Uterus (tissue), 4 donors: ENCODE data around the gene ADAMTS12. TPM values are rescaled to one million over a fixed set of nuclear protein-coding genes. Genes with fewer than 3 reads are reported as not detected.

Experiments
- DNase-seq, 2 donors: peaks; one replicate each; pipeline ENCODE4 v3.0.0-alpha.2; 2019 to 2020
- H3K27ac ChIP-seq, 2 donors: fragments of 200-600 bp; sonication (generic); 1 replicate in 1 of 2; 2 replicates in 1 of 2; pipeline ENCODE4 v1.5.1; 2016 to 2018
- H3K27me3 ChIP-seq, 2 donors: fragments of 200-600 bp; sonication (generic); one replicate each; pipeline ENCODE4 v1.5.1; 2018 to 2019; ENCODE audit warnings: control low read depth in 1 of 2
- H3K36me3 ChIP-seq, 2 donors: fragments of 200-600 bp; sonication (generic); one replicate each; pipeline ENCODE4 v1.5.1; 2019; ENCODE audit warnings: control low read depth in 1 of 2
- H3K4me1 ChIP-seq, 2 donors: fragments of 200-600 bp; sonication (generic); one replicate each; pipeline ENCODE4 v1.5.1; 2018 to 2019; ENCODE audit warnings: control low read depth in 1 of 2
- H3K4me3 ChIP-seq, 2 donors: fragments of 200-600 bp; sonication (generic); 1 replicate in 1 of 2; 2 replicates in 1 of 2; pipeline ENCODE4 v1.5.1; 2018 to 2019; ENCODE audit warnings: mild to moderate bottlenecking in 1 of 2
- H3K9me3 ChIP-seq, 2 donors: fragments of 200-600 bp; sonication (generic); one replicate each; pipeline ENCODE4 v1.5.1; 2019; ENCODE audit warnings: control low read depth in 1 of 2
- CTCF ChIP-seq, 4 experiments: fragments of 200-600 bp in 2 of 4; fragments of 450-650 bp in 2 of 4; sonication (generic) in 2 of 4; IDR thresholded peaks; one replicate each; pipeline ENCODE4 v1.5.1; 2016 to 2019; ENCODE audit warnings: antibody characterized with exemption in 4 of 4, mild to moderate bottlenecking in 2 of 4, moderate library complexity in 1 of 4
- POLR2A ChIP-seq, 2 donors: fragments of 450-650 bp; IDR thresholded peaks; one replicate each; pipeline ENCODE4 v1.6.1; 2016; ENCODE audit warnings: antibody characterized with exemption in 2 of 2, mild to moderate bottlenecking in 1 of 2, moderate library complexity in 1 of 2
- intact Hi-C: fragments of 100-400 bp; cut with DNase I; formaldehyde crosslinking; loops from one replicate; pipeline ENCODE4 v1.15.1; 2023; ENCODE audit warnings: low total_unique reads
- total RNA-seq, 4 donors: library from RNA; depleted of rRNA in 3 of 4; stranded (reverse); fragments of >200 nt in 3 of 4; gene quantifications; one replicate each; pipeline versions ENCODE4 v1.1.0 to v1.2.4, GENCODE V29; 2014 to 2023
- donor health status: DM: yes; HTN: yes; CAD: no.

ADAMTS12 gene
- total RNA-seq, 4 donors from 2014 or later, result 0.51 to 37.5 (median 15.6) TPM

GRCh38 chr5:33764786-33765185, 127.0 kb downstream of the ADAMTS12 start:
- no peak overlapping the region for H3K27ac ChIP-seq
- H3K27me3 ChIP-seq, result no peaks in the 10 kb centered on the region
- H3K9me3 ChIP-seq, result no peaks in the 10 kb centered on the region
- intact Hi-C loops, result no loop called here
- DNase-seq, result no peak
- no peaks in the 10 kb centered on the region for H3K4me1 ChIP-seq
- no peaks in the 10 kb centered on the region for H3K36me3 ChIP-seq
- TF ChIP-seq CTCF (IDR thresholded peaks at IDR 0.05) (no peak), POLR2A (IDR thresholded peaks at IDR 0.05) (no peak)
- H3K4me3 ChIP-seq, result no peak overlapping the region

- H3K4me1 ChIP-seq, result no peaks in the 10 kb centered on the region
- intact Hi-C loops, result no loop called here
- TF ChIP-seq CTCF (IDR thresholded peaks at IDR 0.05), result no peak
- TF ChIP-seq POLR2A (IDR thresholded peaks at IDR 0.05), result no peak
These were observed 128.4 kb downstream of the ADAMTS12 start for GRCh38 chr5:33763435-33763834.

GRCh38 chr5:33762859-33763258, 128.9 kb downstream of the ADAMTS12 start:
- intact Hi-C loops, result no loop called here
- DNase-seq, result no peak
- no peak overlapping the region for H3K4me3 ChIP-seq
- H3K27me3 ChIP-seq, result no peaks in the 10 kb centered on the region
- H3K36me3 ChIP-seq, result no peaks in the 10 kb centered on the region
- H3K27ac ChIP-seq, result no peak overlapping the region
- TF ChIP-seq CTCF (IDR thresholded peaks at IDR 0.05), result no peak
- no peaks in the 10 kb centered on the region for H3K4me1 ChIP-seq
- no peaks in the 10 kb centered on the region for H3K9me3 ChIP-seq

More at GRCh38 chr5:33763435-33763834, 128.4 kb downstream of the ADAMTS12 start:
- no peak overlapping the region for H3K4me3 ChIP-seq
- H3K27ac ChIP-seq, result no peak overlapping the region
- H3K9me3 ChIP-seq, result no peaks in the 10 kb centered on the region
- H3K27me3 ChIP-seq, result no peaks in the 10 kb centered on the region
- H3K36me3 ChIP-seq, result no peaks in the 10 kb centered on the region
- DNase-seq, result no peak

GRCh38 chr5:33761139-33761538, 130.7 kb downstream of the ADAMTS12 start:
- H3K4me1 ChIP-seq, result no peaks in the 10 kb centered on the region
- TF ChIP-seq POLR2A (IDR thresholded peaks at IDR 0.05) (no peak), CTCF (IDR thresholded peaks at IDR 0.05) (no peak)
- intact Hi-C loops, result no loop called here
- H3K4me3 ChIP-seq, result no peak overlapping the region
- H3K27ac ChIP-seq, result no peak overlapping the region
- H3K27me3 ChIP-seq, result no peaks in the 10 kb centered on the region
- H3K9me3 ChIP-seq, result no peaks in the 10 kb centered on the region
- DNase-seq, result no peak
- H3K36me3 ChIP-seq, result no peaks in the 10 kb centered on the region

- no peak for TF ChIP-seq CTCF (IDR thresholded peaks at IDR 0.05)
- TF ChIP-seq POLR2A (IDR thresholded peaks at IDR 0.05), result no peak
- intact Hi-C loops, result no loop called here
These were observed 133.1 kb downstream of the ADAMTS12 start for GRCh38 chr5:33758737-33759136.

More at GRCh38 chr5:33758737-33759136, 133.1 kb downstream of the ADAMTS12 start:
- no peaks in the 10 kb centered on the region for H3K4me1 ChIP-seq
- no peak overlapping the region for H3K4me3 ChIP-seq
- H3K36me3 ChIP-seq, result no peaks in the 10 kb centered on the region
- no peaks in the 10 kb centered on the region for H3K9me3 ChIP-seq
- H3K27ac ChIP-seq, result no peak overlapping the region
- no peak for DNase-seq
- no peaks in the 10 kb centered on the region for H3K27me3 ChIP-seq
